CD4-positive, alpha-beta T cell (primary cell): ENCODE measurements around the gene SULT6B1. TPM values are rescaled to one million over a fixed set of nuclear protein-coding genes. Genes with fewer than 3 reads are reported as not detected.

Experiments used
- ATAC-seq: fragments of 200-7000 bp; cut with Tn5 transposase; one replicate; pipeline ENCODE4 v1.10.0; 2022; ENCODE audit warnings: mild to moderate bottlenecking; ENCODE audit not compliant: poor library complexity
- CTCF ChIA-PET: fragments of 350-600 bp; sonication (Branson Sonifier 250); formaldehyde crosslinking; loops from one replicate; lab custom pipeline; 2021; ENCODE audit warnings: antibody characterized with exemption, inconsistent platforms; lab: Charles Lee
- POLR2A ChIA-PET: fragments of 350-600 bp; sonication (Branson Sonifier 250); formaldehyde crosslinking; loops from one replicate; lab custom pipeline; 2021; ENCODE audit warnings: antibody characterized with exemption, inconsistent platforms; lab: Charles Lee
- DNase-seq, 14 experiments: peaks; one replicate each; pipeline ENCODE4 v3.0.0-alpha.2; 2013 to 2020; ENCODE audit warnings: mixed read lengths in 2 of 14
- H3K27ac ChIP-seq, 2 donors: one replicate each; pipeline versions ENCODE4 v1.5.1 to v1.7.0; 2013; ENCODE audit warnings: low read length in 2 of 2, low read depth in 1 of 2, mild to moderate bottlenecking in 1 of 2
- H3K27me3 ChIP-seq, 2 experiments: 1 replicate in 1 of 2; 2 replicates in 1 of 2; pipeline versions ENCODE4 v1.6.1 to v1.7.0; 2013; ENCODE audit warnings: low read length in 2 of 2, control low read depth in 1 of 2, mild to moderate bottlenecking in 1 of 2, moderate library complexity in 1 of 2; ENCODE audit not compliant: insufficient read depth in 2 of 2, control insufficient read depth in 1 of 2
- H3K36me3 ChIP-seq: one replicate; pipeline ENCODE4 v1.6.1; 2013; ENCODE audit warnings: low read length, control low read depth; ENCODE audit not compliant: insufficient read depth
- H3K4me1 ChIP-seq: one replicate; pipeline ENCODE4 v1.6.1; 2013; ENCODE audit warnings: low read length, control low read depth; ENCODE audit not compliant: insufficient read depth
- H3K4me3 ChIP-seq: one replicate; pipeline ENCODE4 v1.5.1; 2013; ENCODE audit warnings: mild to moderate bottlenecking, low read length, moderate library complexity
- H3K9me3 ChIP-seq, 2 experiments: 1 replicate in 1 of 2; 2 replicates in 1 of 2; pipeline versions ENCODE4 v1.6.1 to v1.7.0; 2013; ENCODE audit warnings: low read length in 2 of 2, mild to moderate bottlenecking in 2 of 2, control low read depth in 1 of 2, moderate library complexity in 1 of 2; ENCODE audit not compliant: control insufficient read depth in 1 of 2, insufficient read depth in 1 of 2
- H3K27ac Mint-ChIP-seq: one replicate; pipeline ENCODE4 v1.8.0; 2020; ENCODE audit warnings: mixed read lengths
- H3K27me3 Mint-ChIP-seq: one replicate; pipeline ENCODE4 v1.8.0; 2021; ENCODE audit warnings: mixed read lengths
- H3K36me3 Mint-ChIP-seq: one replicate; pipeline ENCODE4 v1.8.0; 2021; ENCODE audit warnings: low read depth, mixed read lengths
- H3K4me1 Mint-ChIP-seq: one replicate; pipeline ENCODE4 v1.8.0; 2021; ENCODE audit warnings: low read depth, mixed read lengths
- H3K4me3 Mint-ChIP-seq: one replicate; pipeline ENCODE4 v1.8.0; 2020; ENCODE audit warnings: mild to moderate bottlenecking, mixed read lengths
- H3K9me3 Mint-ChIP-seq: one replicate; pipeline ENCODE4 v1.8.0; 2020; ENCODE audit warnings: mixed read lengths
- intact Hi-C, 2 experiments: fragments of 100-400 bp; cut with DNase I in 1 of 2; cut with micrococcal nuclease in 1 of 2; formaldehyde crosslinking; loops; one replicate each; pipeline versions ENCODE4 v1.15.1 to v1.9.0; 2023 to 2025; cut with DNase I, micrococcal nuclease
- total RNA-seq, 174 experiments: library from RNA in 2 of 174; stranded (reverse) in 2 of 174; gene quantifications; one replicate each; pipeline ENCODE4 v1.2.3 and lab custom pipeline; 2021 to 2026
- TF ChIP-seq, protein P1 (sequence below): fragments of 200-600 bp; IDR thresholded peaks from one replicate; pipeline ENCODE4 v1.8.0; 2022; ENCODE audit warnings: antibody characterized with exemption, mild to moderate bottlenecking

The SULT6B1 gene
- total RNA-seq, 2 experiments from 2014 or later = not detected

DNA sequence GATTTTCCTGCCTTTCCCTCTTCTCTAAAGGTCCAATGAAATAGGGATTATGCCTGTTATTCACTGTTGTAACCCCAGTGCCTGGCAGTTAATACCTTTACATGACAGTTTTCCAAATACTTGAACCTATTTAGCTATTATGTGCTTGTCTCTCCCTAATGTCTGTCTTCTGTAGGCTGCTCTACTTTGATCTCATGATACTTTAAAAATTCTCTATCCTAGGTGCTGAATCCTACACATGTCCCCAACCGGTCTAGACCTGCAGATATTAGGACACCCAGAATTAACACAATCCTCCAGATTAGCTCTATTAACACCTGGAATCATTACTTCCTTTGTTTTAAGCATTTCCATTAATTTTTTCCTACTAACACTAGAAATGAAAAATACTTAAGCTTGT is 35.6 kb upstream of the SULT6B1 start:
- Histone ChIP-seq H3K27me3 (no peaks in the 10 kb centered on the region), H3K4me3 (no peak overlapping the region), H3K9me3 (no peaks in the 10 kb centered on the region), H3K27ac (no peak overlapping the region), H3K4me1 (peaks cover 4% of the 10 kb centered on the region), H3K36me3 (peaks cover 69% of the 10 kb centered on the region)
- DNase-seq (no peak), ATAC-seq (peak; percentile 26)
- ChIA-PET POLR2A (interaction anchor here (0.6 kb wide), 1 partner anchor 1616 kb away, joined by 3 read pairs; no protein-coding TSS in a partner anchor), CTCF (no interaction called here)
- peaks cover 58% of the 10 kb centered on the region for H3K4me1 Mint-ChIP-seq
- H3K27me3 Mint-ChIP-seq = no peaks in the 10 kb centered on the region
- intact Hi-C loops = no loop called here
- no peak overlapping the region for H3K4me3 Mint-ChIP-seq
- H3K27ac Mint-ChIP-seq = no peak overlapping the region
- H3K36me3 Mint-ChIP-seq = peaks cover 90% of the 10 kb centered on the region
- no peaks in the 10 kb centered on the region for H3K9me3 Mint-ChIP-seq
- TF ChIP-seq, protein P1, sequence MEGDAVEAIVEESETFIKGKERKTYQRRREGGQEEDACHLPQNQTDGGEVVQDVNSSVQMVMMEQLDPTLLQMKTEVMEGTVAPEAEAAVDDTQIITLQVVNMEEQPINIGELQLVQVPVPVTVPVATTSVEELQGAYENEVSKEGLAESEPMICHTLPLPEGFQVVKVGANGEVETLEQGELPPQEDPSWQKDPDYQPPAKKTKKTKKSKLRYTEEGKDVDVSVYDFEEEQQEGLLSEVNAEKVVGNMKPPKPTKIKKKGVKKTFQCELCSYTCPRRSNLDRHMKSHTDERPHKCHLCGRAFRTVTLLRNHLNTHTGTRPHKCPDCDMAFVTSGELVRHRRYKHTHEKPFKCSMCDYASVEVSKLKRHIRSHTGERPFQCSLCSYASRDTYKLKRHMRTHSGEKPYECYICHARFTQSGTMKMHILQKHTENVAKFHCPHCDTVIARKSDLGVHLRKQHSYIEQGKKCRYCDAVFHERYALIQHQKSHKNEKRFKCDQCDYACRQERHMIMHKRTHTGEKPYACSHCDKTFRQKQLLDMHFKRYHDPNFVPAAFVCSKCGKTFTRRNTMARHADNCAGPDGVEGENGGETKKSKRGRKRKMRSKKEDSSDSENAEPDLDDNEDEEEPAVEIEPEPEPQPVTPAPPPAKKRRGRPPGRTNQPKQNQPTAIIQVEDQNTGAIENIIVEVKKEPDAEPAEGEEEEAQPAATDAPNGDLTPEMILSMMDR = no peak

DNA sequence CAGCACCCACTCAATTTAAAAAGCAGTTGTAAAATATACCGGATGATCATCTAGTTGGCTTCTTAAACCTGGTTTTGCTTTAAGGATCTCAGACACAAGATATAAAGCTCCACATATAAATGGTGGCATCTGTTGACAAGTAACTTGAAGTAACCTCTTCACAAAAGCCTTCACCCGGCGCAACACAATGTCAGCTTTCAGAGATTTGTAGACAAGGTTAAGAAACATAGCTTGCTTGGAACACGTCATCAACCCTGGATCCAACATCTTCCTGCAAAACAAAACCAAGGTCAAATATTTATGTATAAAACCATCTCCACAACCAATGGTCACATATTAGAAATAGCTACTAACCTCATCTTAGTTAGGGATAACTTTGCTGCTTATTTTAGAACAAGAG is 34.7 kb upstream of the SULT6B1 start:
- DNase-seq (no peak), ATAC-seq (no peak)
- Mint-ChIP-seq H3K27ac (peak overlapping the region; percentile 54), H3K4me3 (no peak overlapping the region), H3K4me1 (peaks cover 55% of the 10 kb centered on the region), H3K27me3 (no peaks in the 10 kb centered on the region), H3K9me3 (no peaks in the 10 kb centered on the region), H3K36me3 (peaks cover 90% of the 10 kb centered on the region)
- no peaks in the 10 kb centered on the region for H3K27me3 ChIP-seq
- intact Hi-C loops = no loop called here
- ChIA-PET POLR2A (interaction anchor here (1.7 kb wide), 1 partner anchor 9 kb away, joined by 12 read pairs; the partner anchor contains the start of genes CEBPZ and NDUFAF7), CTCF (no interaction called here)
- H3K9me3 ChIP-seq = no peaks in the 10 kb centered on the region
- peaks cover 71% of the 10 kb centered on the region for H3K36me3 ChIP-seq
- TF ChIP-seq, protein P1 = no peak
- peaks cover 4% of the 10 kb centered on the region for H3K4me1 ChIP-seq
- H3K27ac ChIP-seq = no peak overlapping the region
- no peak overlapping the region for H3K4me3 ChIP-seq

DNA sequence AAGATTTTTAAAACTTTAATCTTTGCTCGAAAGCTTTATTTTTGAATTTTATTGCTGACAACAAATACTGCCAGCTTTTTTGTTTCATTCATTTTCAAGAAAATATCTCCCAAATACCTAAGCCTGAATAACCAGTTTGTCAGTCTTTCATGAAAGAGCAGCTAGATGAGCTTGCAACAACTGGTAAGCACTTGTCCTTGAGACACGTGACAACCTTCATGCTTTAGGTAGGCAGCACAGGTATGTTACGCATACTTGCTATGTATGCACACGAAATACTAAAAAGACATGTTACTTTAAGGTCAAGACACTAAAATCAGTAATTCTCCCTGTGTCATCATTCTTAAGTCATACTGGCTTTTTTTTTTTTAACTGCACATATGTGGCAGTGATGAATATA is 30.6 kb upstream of the SULT6B1 start:
- no peaks in the 10 kb centered on the region for H3K9me3 ChIP-seq
- peaks cover 78% of the 10 kb centered on the region for H3K36me3 ChIP-seq
- ATAC-seq = no peak
- H3K4me3 Mint-ChIP-seq = no peak overlapping the region
- POLR2A ChIA-PET = interaction anchor here (0.8 kb wide), 1 partner anchor 45 kb away, joined by 3 read pairs; no protein-coding TSS in a partner anchor
- intact Hi-C loops = no loop called here
- no peak for DNase-seq
- TF ChIP-seq, protein P1 = no peak
- H3K9me3 Mint-ChIP-seq = no peaks in the 10 kb centered on the region
- H3K27ac Mint-ChIP-seq = no peak overlapping the region
- H3K27ac ChIP-seq = no peak overlapping the region
- H3K27me3 Mint-ChIP-seq = no peaks in the 10 kb centered on the region
- no peaks in the 10 kb centered on the region for H3K27me3 ChIP-seq
- H3K4me3 ChIP-seq = no peak overlapping the region
- peaks cover 86% of the 10 kb centered on the region for H3K36me3 Mint-ChIP-seq
- CTCF ChIA-PET = no interaction called here
- H3K4me1 Mint-ChIP-seq = peaks cover 19% of the 10 kb centered on the region
- H3K4me1 ChIP-seq = no peaks in the 10 kb centered on the region
